Endothelial cell of umbilical vein (primary cell): ENCODE results near the gene GYPA. TPM values are rescaled to one million over a fixed set of nuclear protein-coding genes. Genes with fewer than 3 reads are reported as not detected.
"Not testable (repeated sequence)": the region's sequence is repeated elsewhere in the genome, so short reads cannot be mapped to it uniquely, and the experiment has no call there.

Experiments used
- BruUV-seq: library from RNA; stranded (reverse); fragments of 400-500 nt; replicated peaks from 2 replicates; lab custom pipeline; 2021; lab: Mats Ljungman, UMichigan
- CTCF ChIA-PET: fragments of 300-600, 350-600 bp; sonication (Branson Sonifier 250); formaldehyde crosslinking; loops from one replicate; lab custom pipeline; 2021; ENCODE audit warnings: antibody characterized with exemption, inconsistent platforms; lab: Charles Lee
- POLR2A ChIA-PET: fragments of 300-600, 350-600 bp; sonication (Branson Sonifier 250); formaldehyde crosslinking; loops from one replicate; lab custom pipeline; 2021; ENCODE audit warnings: antibody characterized with exemption, inconsistent platforms; lab: Charles Lee
- DNase-seq: peaks from one replicate; pipeline ENCODE4 v3.0.0-alpha.2; 2011; ENCODE audit warnings: low read depth, low spot score
- FAIRE-seq: peaks from 2 replicates; lab custom pipeline; 2011; peaks lifted over from hg19 to GRCh38; lab: Jason Lieb, UNC
- H2AFZ ChIP-seq: 2 replicates; pipeline ENCODE4 v1.6.0; 2012; ENCODE audit warnings: low read depth, low read length, control low read depth, inconsistent platforms
- H3K27ac ChIP-seq: 2 replicates; pipeline ENCODE4 v1.5.1; 2011; ENCODE audit warnings: low read depth, mild to moderate bottlenecking, control low read depth, low read length, moderate library complexity; ENCODE audit not compliant: insufficient read depth
- H3K27me3 ChIP-seq, 2 experiments: 2 replicates each; pipeline versions ENCODE4 v1.6.0 to v1.6.1; 2011; ENCODE audit warnings: low read length in 2 of 2, mixed read lengths in 1 of 2; ENCODE audit not compliant: control insufficient read depth in 2 of 2, insufficient read depth in 2 of 2
- H3K36me3 ChIP-seq, 2 experiments: 2 replicates in 1 of 2; 3 replicates in 1 of 2; pipeline ENCODE4 v1.5.1; 2011; ENCODE audit warnings: low read length in 2 of 2, mild to moderate bottlenecking in 1 of 2, moderate library complexity in 1 of 2; ENCODE audit not compliant: control insufficient read depth in 2 of 2, insufficient read depth in 2 of 2; ENCODE audit errors: extremely low read depth in 1 of 2
- H3K4me1 ChIP-seq: 3 replicates; pipeline ENCODE4 v1.5.1; 2011; ENCODE audit warnings: mild to moderate bottlenecking, low read length; ENCODE audit not compliant: control insufficient read depth, insufficient read depth; ENCODE audit errors: extremely low read depth
- H3K4me2 ChIP-seq: 2 replicates; pipeline ENCODE4 v1.6.1; 2011; ENCODE audit warnings: low read length, control low read depth, mixed read lengths; ENCODE audit not compliant: insufficient read depth
- H3K4me3 ChIP-seq, 3 experiments: fragments of 200-600 bp in 1 of 3; sonication (generic), shearing (Covaris generic) in 1 of 3; replicated peaks in 1 of 3; 2 replicates each; pipeline ENCODE4 v1.5.1; 2011 to 2016; ENCODE audit warnings: control low read depth in 3 of 3, low read length in 3 of 3, mild to moderate bottlenecking in 2 of 3, inconsistent platforms in 1 of 3, low read depth in 1 of 3, moderate library complexity in 1 of 3; ENCODE audit not compliant: insufficient read depth in 1 of 3
- H3K79me2 ChIP-seq: 2 replicates; pipeline ENCODE4 v1.6.0; 2012; ENCODE audit warnings: low read length, inconsistent platforms; ENCODE audit not compliant: control insufficient read depth, insufficient read depth
- H3K9ac ChIP-seq: replicated peaks from 2 replicates; pipeline ENCODE3; 2011; ENCODE audit warnings: low read length, control low read depth; ENCODE audit not compliant: insufficient read depth; ENCODE audit errors: extremely low read depth
- H3K9me1 ChIP-seq: replicated peaks from 3 replicates; pipeline ENCODE4 v1.6.0; 2011; ENCODE audit warnings: mild to moderate bottlenecking, low read length; ENCODE audit not compliant: control insufficient read depth, insufficient read depth; ENCODE audit errors: extremely low read depth
- H3K9me3 ChIP-seq: replicated peaks from 2 replicates; pipeline ENCODE4 v1.5.1; 2012; ENCODE audit warnings: low read length, inconsistent platforms; ENCODE audit not compliant: control insufficient read depth, insufficient read depth
- H4K20me1 ChIP-seq: replicated peaks from 2 replicates; pipeline ENCODE3; 2011; ENCODE audit warnings: mild to moderate bottlenecking, low read length; ENCODE audit not compliant: control insufficient read depth, insufficient read depth; ENCODE audit errors: extremely low read depth
- CTCF ChIP-seq, 2 donors: IDR thresholded peaks; 1 replicate in 1 of 2; 2 replicates in 1 of 2; pipeline ENCODE4 v1.5.1; 2011; ENCODE audit warnings: low read length in 2 of 2, mild to moderate bottlenecking in 2 of 2, moderate library complexity in 2 of 2, control low read depth in 1 of 2, inconsistent platforms in 1 of 2, low read depth in 1 of 2; ENCODE audit not compliant: insufficient read depth in 1 of 2; ENCODE audit errors: extremely low read depth in 1 of 2
- EZH2 ChIP-seq: IDR thresholded peaks from 2 replicates; pipeline ENCODE4 v1.6.1; 2012; ENCODE audit warnings: borderline replicate concordance, low read depth, mild to moderate bottlenecking, moderate library complexity, low read length, inconsistent platforms; ENCODE audit not compliant: severe bottlenecking
- FOS ChIP-seq: IDR thresholded peaks from 2 replicates; pipeline ENCODE4 v1.6.1; 2011; ENCODE audit warnings: mild to moderate bottlenecking, low read length, moderate library complexity, borderline replicate concordance; ENCODE audit not compliant: insufficient read depth
- GATA2 ChIP-seq: IDR thresholded peaks from 2 replicates; pipeline ENCODE4 v1.7.0; 2011; ENCODE audit warnings: low read depth, mild to moderate bottlenecking, moderate library complexity, mixed read lengths, low read length; ENCODE audit not compliant: insufficient read length, insufficient read depth
- JUN ChIP-seq: IDR thresholded peaks from 2 replicates; pipeline ENCODE4 v1.6.1; 2011; ENCODE audit warnings: borderline replicate concordance, low read depth; ENCODE audit not compliant: insufficient read length, insufficient read depth
- MAX ChIP-seq: IDR thresholded peaks from 2 replicates; pipeline ENCODE4 v1.6.1; 2011; ENCODE audit not compliant: insufficient read depth, insufficient read length
- MYC ChIP-seq: IDR thresholded peaks from one replicate; pipeline ENCODE4 v1.6.1; 2011; ENCODE audit warnings: mild to moderate bottlenecking, low read depth, low read length
- POLR2A ChIP-seq: IDR thresholded peaks from 2 replicates; pipeline ENCODE4 v1.6.1; 2012; ENCODE audit warnings: low read depth, mild to moderate bottlenecking, control low read depth, low read length
- POLR2AphosphoS5 ChIP-seq: IDR thresholded peaks from 2 replicates; pipeline ENCODE4 v1.6.1; 2012; ENCODE audit warnings: low read depth, mild to moderate bottlenecking, control low read depth, low read length, moderate library complexity; ENCODE audit not compliant: insufficient read depth
- dilution Hi-C: fragments of 300-500 bp; cut with MboI; formaldehyde crosslinking; loops from one replicate; pipeline ENCODE4 v1.15.0; 2019; ENCODE audit warnings: low sequenced_read_pairs; ENCODE audit not compliant: extremely low pct_ligation_motif_present
- intact Hi-C: fragments of 100-400 bp; cut with micrococcal nuclease; formaldehyde crosslinking; loops from one replicate; pipeline ENCODE4 v1.10.0; 2022
- polyA plus RNA-seq, 4 experiments: library from polyadenylated mRNA; depleted of rRNA in 3 of 4; stranded (reverse) in 3 of 4; unstranded in 1 of 4; fragments of >200 nt; gene quantifications; 2 replicates each; pipeline versions ENCODE4 v1.2.1 to v1.2.3, GENCODE V29; 2011 to 2012; ENCODE audit warnings: missing spikeins in 1 of 4
- total RNA-seq: library from RNA; stranded (reverse); gene quantifications from 2 replicates; pipeline ENCODE4 v1.2.3, GENCODE V29; 2021

Gene GYPA
- total and polyA plus RNA-seq, 2 donors (not counting 3 experiments of a cell fraction or from before 2014, with no cell fraction given): not detected

- CTCF ChIA-PET, FAIRE-seq, POLR2A ChIA-PET: not testable (repeated sequence)
Measured at GRCh38 chr4:144142690-144143326, 2.3 kb upstream of the GYPA start.

GRCh38 chr4:144141493-144141892 is 975 bp upstream of the GYPA start:
- no peak for FAIRE-seq
- TF ChIP-seq POLR2AphosphoS5 (no peak), EZH2 (no peak), GATA2 (no peak), CTCF (IDR thresholded peaks at IDR 0.05; ENCODE audit: extremely low read depth in 1 of 2, insufficient read depth in 1 of 2, low read depth in 1 of 2, low read length in 2 of 2) (no peak), JUN (no peak), MAX (no peak), POLR2A (no peak), FOS (no peak), MYC (no peak)
- H3K27me3 ChIP-seq: no peaks in the 10 kb centered on the region
- H3K27ac ChIP-seq: no peak overlapping the region
- no peaks in the 10 kb centered on the region for H3K4me1 ChIP-seq
- no peak overlapping the region for H3K9ac ChIP-seq
- no peak overlapping the region for H3K4me2 ChIP-seq
- CTCF ChIA-PET: no interaction called here
- dilution Hi-C loops (no loop called here), intact Hi-C loops (no loop called here)
- no peaks in the 10 kb centered on the region for H4K20me1 ChIP-seq
- H3K79me2 ChIP-seq: no peaks in the 10 kb centered on the region
- DNase-seq: no peak
- BruUV-seq: no TSS peak
- no peak overlapping the region for H2AFZ ChIP-seq
- no peaks in the 10 kb centered on the region for H3K9me3 ChIP-seq
- H3K36me3 ChIP-seq: no peaks in the 10 kb centered on the region
- no peak overlapping the region for H3K4me3 ChIP-seq
- POLR2A ChIA-PET: no interaction called here
- no peaks in the 10 kb centered on the region for H3K9me1 ChIP-seq

More at GRCh38 chr4:144142690-144143326, 2.3 kb upstream of the GYPA start:
- H3K79me2 ChIP-seq, H3K4me3 ChIP-seq, H3K27me3 ChIP-seq, BruUV-seq, H3K9me1 ChIP-seq, H3K9me3 ChIP-seq, H3K4me1 ChIP-seq, DNase-seq, H3K36me3 ChIP-seq, dilution Hi-C loops, H3K9ac ChIP-seq, H3K27ac ChIP-seq, H3K4me2 ChIP-seq, H2AFZ ChIP-seq, H4K20me1 ChIP-seq: not testable (repeated sequence)
- peak; percentile 34 to 47 for TF ChIP-seq CTCF (IDR thresholded peaks at IDR 0.05; ENCODE audit: extremely low read depth in 1 of 2, insufficient read depth in 1 of 2, low read depth in 1 of 2, low read length in 2 of 2)
- intact Hi-C loops: loop anchor here (1.0 to 2.0 kb wide), 2 partner anchors 368 to 584 kb away; no protein-coding TSS in a partner anchor
